ENCODE measurements around the gene CDC42.

The CDC42 gene

GRCh38 chr1:22133247-22133930 is 80.9 kb downstream of the CDC42 start:
- no peak overlapping the region for H3K4me3 ChIP-seq (ENCODE audit: control insufficient read depth, low read depth, low read length)
- no peak for DNase-seq (ENCODE audit: low read depth)
- TF ChIP-seq CTCF (IDR thresholded peaks at IDR 0.05; ENCODE audit: control insufficient read depth, insufficient read depth, low read depth, low read length, missing control alignments), result no peak

GRCh38 chr1:22133931-22134324 is 81.4 kb downstream of the CDC42 start:
- H3K4me3 ChIP-seq (ENCODE audit: control insufficient read depth, low read depth, low read length), result no peak overlapping the region
- no peak for TF ChIP-seq CTCF (IDR thresholded peaks at IDR 0.05; ENCODE audit: control insufficient read depth, insufficient read depth, low read depth, low read length, missing control alignments)
- DNase-seq (ENCODE audit: low read depth), result no peak

GRCh38 chr1:22137004-22137720 is 84.7 kb downstream of the CDC42 start:
- H3K4me3 ChIP-seq (ENCODE audit: control insufficient read depth, low read depth, low read length), result no peak overlapping the region
- no peak for DNase-seq (ENCODE audit: low read depth)
- no peak for TF ChIP-seq CTCF (IDR thresholded peaks at IDR 0.05; ENCODE audit: control insufficient read depth, insufficient read depth, low read depth, low read length, missing control alignments)

GRCh38 chr1:22139066-22139594 is 86.6 kb downstream of the CDC42 start:
- H3K4me3 ChIP-seq (ENCODE audit: control insufficient read depth, low read depth, low read length), result no peak overlapping the region
- DNase-seq (ENCODE audit: low read depth), result no peak
- TF ChIP-seq CTCF (IDR thresholded peaks at IDR 0.05; ENCODE audit: control insufficient read depth, insufficient read depth, low read depth, low read length, missing control alignments), result no peak

GRCh38 chr1:22139817-22140216 is 87.3 kb downstream of the CDC42 start:
- no peak for DNase-seq (ENCODE audit: low read depth)
- TF ChIP-seq CTCF (IDR thresholded peaks at IDR 0.05; ENCODE audit: control insufficient read depth, insufficient read depth, low read depth, low read length, missing control alignments), result no peak
- no peak overlapping the region for H3K4me3 ChIP-seq (ENCODE audit: control insufficient read depth, low read depth, low read length)

Data from AG09309 (cell line).